ENCODE results near the gene EGFL7. TPM values are rescaled to one million over a fixed set of nuclear protein-coding genes. Genes with fewer than 3 reads are reported as not detected.

EGFL7 gene
- total RNA-seq, 1 donor from 2014 or later, result 42.3 TPM

- DNase-seq (ENCODE audit: low spot score), result peak; percentile 46
- peak; percentile 14 for ATAC-seq
These were observed 18.9 kb upstream of the EGFL7 start for GRCh38 chr9:136643596-136644342.

GRCh38 chr9:136644343-136644592 is 18.4 kb upstream of the EGFL7 start:
- no peak for ATAC-seq
- peak; percentile 89 for DNase-seq (ENCODE audit: low spot score)

GRCh38 chr9:136644593-136645351 is 17.9 kb upstream of the EGFL7 start:
- DNase-seq (ENCODE audit: low spot score) (peak; percentile 73), ATAC-seq (peak; percentile 91)

GRCh38 chr9:136645352-136645902 is 17.3 kb upstream of the EGFL7 start:
- ATAC-seq, result peak; percentile 4
- no peak for DNase-seq (ENCODE audit: low spot score)

- peak; percentile 66 for DNase-seq (ENCODE audit: low spot score)
- ATAC-seq, result peak; percentile 20
These were observed 16.6 kb upstream of the EGFL7 start for GRCh38 chr9:136645903-136646754.

- ATAC-seq (no peak), DNase-seq (ENCODE audit: low spot score) (no peak)
These were observed 15.6 kb upstream of the EGFL7 start for GRCh38 chr9:136646827-136647711.

GRCh38 chr9:136648751-136649150 is 14.0 kb upstream of the EGFL7 start:
- ATAC-seq (peak; percentile 3), DNase-seq (ENCODE audit: low spot score) (peak; percentile 70)

- no peak for ATAC-seq
- no peak for DNase-seq (ENCODE audit: low spot score)
These were observed 12.7 kb upstream of the EGFL7 start for GRCh38 chr9:136650021-136650420.

- ATAC-seq, result no peak
- DNase-seq (ENCODE audit: low spot score), result no peak
These were observed 12.1 kb upstream of the EGFL7 start for GRCh38 chr9:136650648-136651047.

GRCh38 chr9:136651860-136652259 is 10.9 kb upstream of the EGFL7 start:
- DNase-seq (ENCODE audit: low spot score), result no peak
- no peak for ATAC-seq

GRCh38 chr9:136653323-136654079 is 9.2 kb upstream of the EGFL7 start:
- ATAC-seq, result no peak
- DNase-seq (ENCODE audit: low spot score), result no peak

GRCh38 chr9:136654820-136655535 is 7.7 kb upstream of the EGFL7 start:
- ATAC-seq, result no peak

GRCh38 chr9:136655536-136656182 is 7.1 kb upstream of the EGFL7 start:
- DNase-seq (ENCODE audit: low spot score), result peak; percentile 51

More at GRCh38 chr9:136654820-136655535, 7.7 kb upstream of the EGFL7 start:
- DNase-seq (ENCODE audit: low spot score), result no peak

GRCh38 chr9:136656183-136656738 is 6.5 kb upstream of the EGFL7 start:
- ATAC-seq, result no peak
- DNase-seq (ENCODE audit: low spot score), result no peak

More at GRCh38 chr9:136655536-136656182, 7.1 kb upstream of the EGFL7 start:
- peak; percentile 52 for ATAC-seq

GRCh38 chr9:136656795-136657611 is 5.7 kb upstream of the EGFL7 start:
- no peak for DNase-seq (ENCODE audit: low spot score)
- ATAC-seq, result no peak

- DNase-seq (ENCODE audit: low spot score) (no peak), ATAC-seq (peak; percentile 11)
These were observed 4.5 kb upstream of the EGFL7 start for GRCh38 chr9:136657974-136658848.

All from left lobe of liver (tissue), 2 donors.